AG20443 (cell line): ENCODE results near the gene EEF1AKMT3.
A peak's percentile ranks its signal among the peaks of the same experiment; 100 is the strongest.

Source experiments
- DNase-seq: peaks from one replicate; pipeline ENCODE4 v3.0.0; 2012; ENCODE audit warnings: low spot score, mixed read lengths

The EEF1AKMT3 gene

GRCh38 chr12:57735198-57735855 is 37.1 kb upstream of the EEF1AKMT3 start:
- no peak for DNase-seq

- DNase-seq = peak; percentile 57
These were observed 36.3 kb upstream of the EEF1AKMT3 start for GRCh38 chr12:57735952-57736740.

- no peak for DNase-seq
These were observed 35.5 kb upstream of the EEF1AKMT3 start for GRCh38 chr12:57736741-57737466.

GRCh38 chr12:57737467-57738460 is 34.6 kb upstream of the EEF1AKMT3 start:
- peak; percentile 65 for DNase-seq

GRCh38 chr12:57738661-57739237 is 33.7 kb upstream of the EEF1AKMT3 start, which contains the start of gene AGAP2:
Gene AGAP2 (minus strand): TSS chr12:57738742. CDS start chr12:57738246, 496 bp downstream.
- DNase-seq = no peak

- DNase-seq = no peak
These were observed 33.0 kb upstream of the EEF1AKMT3 start for GRCh38 chr12:57739387-57739786.

GRCh38 chr12:57739914-57740538 is 32.4 kb upstream of the EEF1AKMT3 start:
- DNase-seq = no peak

- DNase-seq = no peak
These were observed 31.6 kb upstream of the EEF1AKMT3 start for GRCh38 chr12:57740656-57741412.

- DNase-seq = no peak
These were observed 31.0 kb upstream of the EEF1AKMT3 start for GRCh38 chr12:57741413-57741789.

- no peak for DNase-seq
These were observed 30.3 kb upstream of the EEF1AKMT3 start for GRCh38 chr12:57741844-57742738.

- DNase-seq = no peak
These were observed 28.6 kb upstream of the EEF1AKMT3 start for GRCh38 chr12:57743769-57744168.

- peak; percentile 85 for DNase-seq
These were observed 28.1 kb upstream of the EEF1AKMT3 start for GRCh38 chr12:57744194-57744776.

GRCh38 chr12:57744777-57745484 is 27.5 kb upstream of the EEF1AKMT3 start, which contains the start of gene TSPAN31:
Gene TSPAN31 (plus strand): TSS chr12:57745039. CDS start chr12:57745155, 116 bp downstream.
- DNase-seq = peak; percentile 95

GRCh38 chr12:57745485-57745881 is 26.9 kb upstream of the EEF1AKMT3 start:
- no peak for DNase-seq

GRCh38 chr12:57746025-57746424 is 26.4 kb upstream of the EEF1AKMT3 start:
- no peak for DNase-seq

GRCh38 chr12:57749061-57749460 is 23.4 kb upstream of the EEF1AKMT3 start:
- DNase-seq = no peak

GRCh38 chr12:57750561-57751431 is 21.6 kb upstream of the EEF1AKMT3 start:
- DNase-seq = no peak
